DOHH2 (cell line): Measurements from ENCODE around the gene PRADC1.

Experiments used
- CTCF ChIP-seq: fragments of 200-600 bp; sonication (generic); IDR thresholded peaks from one replicate; pipeline ENCODE4 v1.5.1; 2014; ENCODE audit warnings: antibody characterized with exemption, mild to moderate bottlenecking, low read depth, low read length; ENCODE audit not compliant: poor library complexity, severe bottlenecking
- EZH2phosphoT487 ChIP-seq: fragments of 200-600 bp; sonication (generic); IDR thresholded peaks from 2 replicates; pipeline ENCODE4 v1.6.1; 2017; ENCODE audit warnings: borderline replicate concordance, mild to moderate bottlenecking, antibody characterized with exemption, low read length, moderate library complexity, mixed read lengths

- TF ChIP-seq CTCF (no peak), EZH2phosphoT487 (no peak)
These were observed 6.0 kb downstream of the PRADC1 start for GRCh38 chr2:73227086-73227485.
